Measurements from ENCODE around the gene SAFB.

GRCh38 chr19:5637971-5638370, 15.1 kb downstream of the SAFB start:
- TF ChIP-seq CTCF (IDR thresholded peaks at IDR 0.05) (no peak), POLR2A (IDR thresholded peaks at IDR 0.05) (no peak)

All from body of pancreas (tissue), 4 donors.